ENCODE data around the gene ZNF747. TPM values are rescaled to one million over a fixed set of nuclear protein-coding genes. Genes with fewer than 3 reads are reported as not detected.
A peak's percentile ranks its signal among the peaks of the same experiment; 100 is the strongest.

Gene ZNF747
- total RNA-seq, 1 experiment from 2014 or later: 6.2 TPM

- no peak for DNase-seq (ENCODE audit: extremely low read depth, low read depth)
Observed at GRCh38 chr16:30521476-30521872, 13.2 kb downstream of the ZNF747 start.

GRCh38 chr16:30519120-30520049 is 15.3 kb downstream of the ZNF747 start:
- DNase-seq (ENCODE audit: extremely low read depth, low read depth): no peak

GRCh38 chr16:30518552-30518951 is 16.1 kb downstream of the ZNF747 start:
- no peak for DNase-seq (ENCODE audit: extremely low read depth, low read depth)

- DNase-seq (ENCODE audit: extremely low read depth, low read depth): no peak
Observed at GRCh38 chr16:30515275-30515674, 19.4 kb downstream of the ZNF747 start.

- no peak for DNase-seq (ENCODE audit: extremely low read depth, low read depth)
Observed at GRCh38 chr16:30511509-30511908, 23.1 kb downstream of the ZNF747 start.

GRCh38 chr16:30510376-30510938 is 24.2 kb downstream of the ZNF747 start:
- no peak for DNase-seq (ENCODE audit: extremely low read depth, low read depth)

- DNase-seq (ENCODE audit: extremely low read depth, low read depth): no peak
Observed at GRCh38 chr16:30509081-30509765, 25.4 kb downstream of the ZNF747 start.

- no peak for DNase-seq (ENCODE audit: extremely low read depth, low read depth)
Observed at GRCh38 chr16:30503403-30504296, 31.0 kb downstream of the ZNF747 start.

GRCh38 chr16:30499284-30499683 is 35.4 kb downstream of the ZNF747 start:
- DNase-seq (ENCODE audit: extremely low read depth, low read depth): no peak

- no peak for DNase-seq (ENCODE audit: extremely low read depth, low read depth)
Observed at GRCh38 chr16:30494709-30495108, 39.9 kb downstream of the ZNF747 start.

- DNase-seq (ENCODE audit: extremely low read depth, low read depth): no peak
Observed at GRCh38 chr16:30493941-30494488, 40.6 kb downstream of the ZNF747 start.

- DNase-seq (ENCODE audit: extremely low read depth, low read depth): no peak
Observed at GRCh38 chr16:30491744-30492308, 42.8 kb downstream of the ZNF747 start.

GRCh38 chr16:30491229-30491628 is 43.4 kb downstream of the ZNF747 start:
- no peak for DNase-seq (ENCODE audit: extremely low read depth, low read depth)

- no peak for DNase-seq (ENCODE audit: extremely low read depth, low read depth)
Observed at GRCh38 chr16:30490210-30490609, 44.4 kb downstream of the ZNF747 start.

GRCh38 chr16:30488764-30489605 is 45.7 kb downstream of the ZNF747 start:
- DNase-seq (ENCODE audit: extremely low read depth, low read depth): no peak

GRCh38 chr16:30485818-30486436 is 48.7 kb downstream of the ZNF747 start:
- no peak for DNase-seq (ENCODE audit: extremely low read depth, low read depth)

- no peak for DNase-seq (ENCODE audit: extremely low read depth, low read depth)
Observed at GRCh38 chr16:30484887-30485286, 49.8 kb downstream of the ZNF747 start.

GRCh38 chr16:30482366-30482765 is 52.3 kb downstream of the ZNF747 start:
- peak; percentile 12 for DNase-seq (ENCODE audit: extremely low read depth, low read depth)

GRCh38 chr16:30481381-30481780 is 53.3 kb downstream of the ZNF747 start:
- DNase-seq (ENCODE audit: extremely low read depth, low read depth): no peak
